ENCODE results near the gene GAL.
A peak's percentile ranks its signal among the peaks of the same experiment; 100 is the strongest.

Gene GAL

DNA sequence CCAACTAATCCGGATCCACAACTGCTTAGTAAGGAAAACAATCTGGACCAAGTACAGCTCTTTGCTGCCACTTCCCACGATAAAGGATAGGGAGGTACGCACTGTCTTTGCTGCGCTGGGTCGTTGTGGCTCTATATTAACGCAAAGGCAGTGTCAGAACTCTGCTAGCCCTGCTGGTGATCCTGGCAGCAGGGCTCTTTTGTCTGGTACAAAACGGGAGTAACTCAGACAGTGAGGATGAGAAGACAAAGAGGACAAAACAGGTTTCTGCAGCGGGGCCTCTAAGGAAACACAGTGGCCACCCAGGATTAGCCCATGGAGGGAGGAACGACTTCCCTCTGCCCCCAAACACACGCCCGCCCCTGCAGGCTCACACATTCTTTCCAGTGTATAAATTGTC, 26.1 kb downstream of the GAL start:
- DNase-seq (ENCODE audit: low spot score): no peak

DNA sequence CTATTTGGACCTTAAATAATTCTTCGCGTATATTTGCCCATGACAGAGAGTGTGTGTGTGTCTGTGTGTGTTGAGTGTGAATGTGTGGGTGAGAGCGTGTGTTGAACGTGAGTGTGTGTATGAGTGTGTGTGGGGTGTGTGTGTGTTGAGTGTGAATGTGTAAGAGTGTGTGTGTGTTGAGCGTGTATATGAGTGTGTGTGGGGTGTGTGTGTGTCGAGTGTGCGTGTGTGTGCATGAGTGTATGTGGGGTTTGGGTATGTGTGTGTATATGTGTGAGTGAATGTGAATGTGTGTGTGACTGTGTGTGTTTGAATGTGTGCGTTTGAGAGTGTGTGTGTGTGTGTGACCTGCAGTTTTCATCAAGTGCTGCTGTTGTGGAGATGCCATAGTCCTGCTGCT, 26.8 kb downstream of the GAL start:
- DNase-seq (ENCODE audit: low spot score): no peak

DNA sequence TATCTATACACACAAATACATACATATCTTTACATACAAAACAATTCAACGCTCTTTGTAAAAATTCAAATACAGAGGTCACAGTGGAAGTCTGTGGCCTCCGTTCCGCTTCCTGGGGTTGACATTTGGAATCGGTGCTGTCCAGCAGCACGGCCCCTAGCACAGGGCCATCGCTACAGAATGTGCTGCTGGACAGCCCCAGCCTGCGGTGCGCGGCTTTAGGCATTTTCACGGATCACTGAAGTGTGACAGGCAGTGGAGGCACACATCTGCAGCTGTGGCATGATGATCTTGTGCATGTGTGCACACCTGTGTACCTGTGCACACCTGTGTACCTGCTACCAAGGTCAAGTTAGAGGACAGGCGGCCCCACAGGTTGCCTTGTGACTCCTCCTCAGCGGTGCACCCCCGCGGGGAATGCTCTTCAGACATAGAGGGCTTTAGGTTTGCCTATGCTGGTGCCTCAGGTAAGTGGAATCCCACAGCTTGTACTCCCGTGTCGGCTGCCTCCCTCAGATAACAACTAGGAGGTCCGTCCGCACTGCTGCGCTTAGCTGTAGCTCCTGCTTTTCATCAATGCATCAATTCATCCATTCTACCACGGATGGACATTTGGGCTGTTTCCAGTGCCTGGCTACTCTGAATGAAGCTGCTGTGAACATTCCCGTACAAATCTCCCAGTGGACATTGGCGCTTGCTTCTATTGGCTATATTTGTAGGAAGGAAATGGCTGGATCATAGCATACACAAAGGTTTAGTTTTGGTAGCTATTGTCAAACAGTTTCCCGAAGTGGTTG, 29.9 kb downstream of the GAL start:
- no peak for DNase-seq (ENCODE audit: low spot score)

DNA sequence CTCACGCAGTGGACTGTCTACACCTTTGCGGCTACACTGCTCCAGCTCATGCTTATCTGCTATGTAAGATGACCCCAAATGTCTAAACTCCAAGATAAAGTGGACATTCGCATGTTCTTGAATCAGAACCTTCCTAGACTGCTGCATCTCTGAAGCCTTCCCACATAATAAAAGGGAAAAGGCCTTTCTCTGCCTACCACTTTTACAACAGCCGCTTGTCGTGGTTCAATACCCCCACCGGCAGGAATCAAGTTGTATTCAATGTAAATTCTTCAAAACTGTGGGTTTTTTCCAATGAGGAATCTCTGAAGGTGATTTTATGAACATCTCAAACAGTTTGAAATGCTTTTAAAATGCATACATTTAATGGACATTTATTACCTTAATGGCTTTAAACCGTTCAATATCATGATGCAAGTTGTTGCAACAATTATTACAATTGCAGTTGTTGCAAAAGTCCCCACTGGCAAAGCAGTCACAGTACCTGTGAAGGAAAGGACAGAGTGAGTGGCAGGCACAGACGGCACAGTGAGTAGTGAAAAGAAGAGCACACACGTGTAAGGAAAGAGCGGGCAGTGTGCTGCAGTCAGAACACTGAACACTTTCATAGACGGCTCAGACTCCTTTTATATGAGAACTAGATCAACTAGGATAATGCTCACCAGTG, 31.2 kb downstream of the GAL start:
- no peak for DNase-seq (ENCODE audit: low spot score)

DNA sequence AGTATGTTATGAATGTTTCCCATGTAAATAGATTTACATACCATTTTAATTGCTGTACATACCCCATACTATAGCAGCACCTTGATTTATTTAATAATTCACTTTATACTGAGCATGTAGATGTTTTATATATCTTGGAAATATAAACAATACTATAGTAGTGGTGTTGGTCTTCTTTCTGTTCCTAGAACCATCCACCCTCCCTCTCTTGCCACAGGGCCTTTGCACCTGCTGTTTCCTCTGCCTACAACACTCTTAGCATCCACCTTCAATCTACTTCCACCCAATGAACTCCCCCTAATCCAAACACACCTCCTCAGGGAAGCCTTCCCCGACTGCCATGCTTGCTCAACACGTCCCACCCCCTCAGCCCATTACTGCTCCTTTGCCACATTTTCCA, 36.7 kb downstream of the GAL start:
- DNase-seq (ENCODE audit: low spot score): no peak

DNA sequence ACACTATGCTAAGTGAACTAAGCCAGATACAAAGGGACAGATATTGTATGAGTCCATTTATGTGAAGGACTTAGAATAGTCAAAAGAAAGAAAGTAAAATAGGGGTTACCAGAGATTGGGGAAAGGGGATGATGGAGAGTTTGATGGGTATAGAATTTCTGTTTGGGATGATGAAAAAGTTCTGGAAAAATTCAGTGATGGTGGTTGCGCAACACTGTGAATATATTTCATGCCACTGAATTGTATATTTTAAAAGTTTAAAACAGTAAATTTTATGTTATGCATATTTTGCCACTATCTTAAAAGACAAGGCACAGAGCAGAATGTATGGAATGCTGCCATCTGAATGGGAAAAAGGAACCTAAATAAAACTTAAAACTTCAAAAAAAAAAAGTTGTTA, 37.8 kb downstream of the GAL start:
- DNase-seq (ENCODE audit: low spot score): no peak

DNA sequence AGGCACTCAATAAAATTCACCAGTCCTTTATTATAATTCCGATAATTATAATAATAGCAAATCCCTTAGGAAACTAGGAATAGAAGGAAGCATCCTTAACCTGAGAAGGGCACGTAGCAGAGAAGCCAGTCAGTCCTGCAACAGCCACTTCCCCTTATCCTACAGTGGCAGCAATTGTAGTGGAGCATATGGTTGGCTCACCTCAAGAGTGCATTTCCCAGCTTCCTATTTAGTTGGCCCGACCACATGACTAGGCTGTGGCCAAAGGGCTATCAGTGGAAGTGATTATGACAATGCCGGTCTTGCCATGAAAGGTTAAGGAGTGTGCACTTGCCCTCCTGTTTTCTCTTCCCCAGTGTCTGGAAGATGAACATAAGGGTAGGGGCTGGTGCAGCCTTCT, 39.9 kb downstream of the GAL start:
- DNase-seq (ENCODE audit: low spot score): peak; percentile 9

DNA sequence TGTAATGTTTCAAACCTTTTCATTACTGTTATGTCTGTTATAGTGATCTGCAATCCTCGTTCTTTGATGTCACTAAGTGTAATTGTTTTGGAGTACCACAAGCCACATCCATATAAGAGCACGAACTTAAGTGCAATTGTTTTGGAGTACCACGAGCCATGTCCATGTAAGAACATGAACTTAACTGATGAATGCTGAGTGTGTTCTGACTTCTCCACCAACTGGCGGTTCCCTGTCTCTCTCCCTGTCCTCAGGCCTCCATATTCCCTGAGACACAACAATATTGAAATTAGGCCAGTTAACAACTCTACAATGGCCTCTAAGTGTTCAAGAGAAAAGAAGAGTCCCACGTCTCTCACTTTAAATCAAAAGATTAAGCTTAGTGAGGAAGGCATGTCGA, 43.4 kb downstream of the GAL start:
- peak; percentile 56 for DNase-seq (ENCODE audit: low spot score)

DNA sequence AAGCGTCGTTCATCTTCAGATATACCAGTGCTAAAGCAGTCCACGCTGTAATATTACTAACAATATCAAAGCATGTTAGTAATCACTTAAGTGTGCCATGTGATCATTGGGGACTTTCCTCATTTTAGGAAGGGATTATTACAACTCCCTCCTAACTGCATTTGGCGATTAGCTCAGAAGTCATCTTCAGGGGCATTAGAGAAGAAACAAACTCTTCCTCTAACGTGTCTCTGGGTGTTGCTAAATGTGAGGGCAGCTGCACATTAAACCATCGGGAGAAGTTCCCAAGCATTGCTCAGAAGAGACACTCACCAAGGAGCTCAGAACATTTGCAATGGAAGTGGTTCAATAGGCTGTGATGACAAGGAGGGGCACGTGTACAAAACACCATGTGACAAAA, 49.8 kb downstream of the GAL start:
- no peak for DNase-seq (ENCODE audit: low spot score)

DNA sequence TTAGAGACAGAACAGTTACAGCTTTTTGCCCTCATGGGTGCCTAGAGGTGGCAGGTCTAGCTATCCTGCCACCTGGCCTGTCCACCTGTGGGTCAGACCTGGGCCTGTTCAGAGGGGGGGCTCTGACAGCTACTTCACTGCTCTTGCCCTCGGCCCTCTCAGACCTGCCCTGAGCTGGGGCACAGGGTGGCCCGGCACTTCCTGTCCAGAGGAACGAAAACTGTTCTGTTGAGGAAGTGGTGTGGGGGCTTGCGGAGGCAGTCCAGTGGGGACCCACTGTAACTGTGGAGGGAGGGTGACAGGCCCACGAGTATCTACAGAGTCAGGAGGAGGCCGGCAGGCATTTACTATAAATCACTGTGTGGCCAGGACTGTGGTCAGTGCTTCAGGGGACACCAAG, 50.8 kb downstream of the GAL start:
- no peak for DNase-seq (ENCODE audit: low spot score)

DNA sequence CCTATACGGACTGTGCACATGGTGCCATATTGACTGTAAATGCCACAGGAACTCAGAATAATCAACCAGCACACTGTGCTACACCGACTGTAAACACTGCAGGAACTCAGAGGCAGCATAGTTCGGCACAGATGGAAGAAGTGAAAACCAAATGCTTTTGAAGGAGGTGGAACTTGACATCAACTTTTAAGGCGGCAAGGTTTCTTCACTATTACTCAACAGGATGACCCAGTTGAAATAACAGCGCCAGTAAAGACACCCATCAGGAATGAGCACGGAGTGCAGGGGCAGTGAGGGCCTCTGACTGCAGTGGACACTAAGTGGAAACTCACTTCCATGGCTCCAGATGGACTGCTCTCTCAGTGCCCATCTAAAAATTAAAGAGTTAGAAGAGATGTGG, 51.3 kb downstream of the GAL start:
- no peak for DNase-seq (ENCODE audit: low spot score)
